ENCODE data around the gene DCAF17.

Gene DCAF17

GRCh38 chr2:171394164-171394740, 39.8 kb upstream of the DCAF17 start:
- no peak overlapping the region for H3K23ac ChIP-seq (ENCODE audit: low read length)
- no peak overlapping the region for H3K14ac ChIP-seq (ENCODE audit: low read length)
- H4K91ac ChIP-seq (ENCODE audit: low read depth, low read length) = no peak overlapping the region
- no peaks in the 10 kb centered on the region for H3K36me3 ChIP-seq (ENCODE audit: control insufficient read depth in 1 of 2, insufficient read depth in 2 of 2, low read length in 2 of 2)
- H3K4me2 ChIP-seq (ENCODE audit: low read length) = no peak overlapping the region
- no peak overlapping the region for H2AK5ac ChIP-seq (ENCODE audit: low read length)
- H2BK12ac ChIP-seq (ENCODE audit: low read length) = no peak overlapping the region
- no peak overlapping the region for H3K9ac ChIP-seq (ENCODE audit: low read length)
- no peak overlapping the region for H2BK120ac ChIP-seq (ENCODE audit: insufficient read depth, low read length, poor library complexity)
- H3K4me3 ChIP-seq (ENCODE audit: low read depth, low read length) = no peak overlapping the region
- no peak for DNase-seq
- no peak overlapping the region for H2AFZ ChIP-seq (ENCODE audit: insufficient read depth, low read length, poor library complexity)
- H3K4ac ChIP-seq (ENCODE audit: low read depth, low read length) = no peak overlapping the region
- H4K8ac ChIP-seq (ENCODE audit: low read depth, low read length) = no peak overlapping the region
- H3K9me3 ChIP-seq (ENCODE audit: insufficient read depth, low read depth, low read length) = no peaks in the 10 kb centered on the region
- H3K18ac ChIP-seq (ENCODE audit: low read length) = no peak overlapping the region
- no peaks in the 10 kb centered on the region for H3K27me3 ChIP-seq (ENCODE audit: insufficient read depth, low read length)
- no peak overlapping the region for H2BK5ac ChIP-seq (ENCODE audit: low read depth, low read length, poor library complexity)
- H3K79me1 ChIP-seq (ENCODE audit: low read length) = no peaks in the 10 kb centered on the region
- no peaks in the 10 kb centered on the region for H3K79me2 ChIP-seq (ENCODE audit: control insufficient read depth, insufficient read depth, low read length, poor library complexity)
- WGBS (ENCODE audit: extremely low coverage, insufficient coverage, insufficient read length) = no CpG with 5 or more reads among the region's 1 CpG
- H3K4me1 ChIP-seq (ENCODE audit: control insufficient read depth in 1 of 2, insufficient read depth in 2 of 2, low read length in 2 of 2) = no peaks in the 10 kb centered on the region
- no peak overlapping the region for H3K27ac ChIP-seq (ENCODE audit: low read depth, low read length)
- no peak overlapping the region for H4K12ac ChIP-seq (ENCODE audit: low read depth, low read length)

GRCh38 chr2:171399292-171399691, 34.7 kb upstream of the DCAF17 start:
- no peak overlapping the region for H2AK5ac ChIP-seq (ENCODE audit: low read length)
- H3K4me3 ChIP-seq (ENCODE audit: low read depth, low read length) = no peak overlapping the region
- no peaks in the 10 kb centered on the region for H3K79me1 ChIP-seq (ENCODE audit: low read length)
- peaks cover 0 to 2% of the 10 kb centered on the region in 2 experiments for H3K4me1 ChIP-seq (ENCODE audit: control insufficient read depth in 1 of 2, insufficient read depth in 2 of 2, low read length in 2 of 2)
- no peaks in the 10 kb centered on the region for H3K79me2 ChIP-seq (ENCODE audit: control insufficient read depth, insufficient read depth, low read length, poor library complexity)
- no peak overlapping the region for H3K4ac ChIP-seq (ENCODE audit: low read depth, low read length)
- no peak overlapping the region for H3K23ac ChIP-seq (ENCODE audit: low read length)
- DNase-seq = no peak
- H4K8ac ChIP-seq (ENCODE audit: low read depth, low read length) = no peak overlapping the region
- no peaks in the 10 kb centered on the region for H3K27me3 ChIP-seq (ENCODE audit: insufficient read depth, low read length)
- no peak overlapping the region for H3K14ac ChIP-seq (ENCODE audit: low read length)
- H2BK12ac ChIP-seq (ENCODE audit: low read length) = no peak overlapping the region
- no peak overlapping the region for H3K9ac ChIP-seq (ENCODE audit: low read length)
- H3K27ac ChIP-seq (ENCODE audit: low read depth, low read length) = no peak overlapping the region
- H3K18ac ChIP-seq (ENCODE audit: low read length) = no peak overlapping the region
- H2BK5ac ChIP-seq (ENCODE audit: low read depth, low read length, poor library complexity) = no peak overlapping the region
- no peak overlapping the region for H2BK120ac ChIP-seq (ENCODE audit: insufficient read depth, low read length, poor library complexity)
- H4K91ac ChIP-seq (ENCODE audit: low read depth, low read length) = no peak overlapping the region
- H3K9me3 ChIP-seq (ENCODE audit: insufficient read depth, low read depth, low read length) = no peaks in the 10 kb centered on the region
- no peaks in the 10 kb centered on the region for H3K36me3 ChIP-seq (ENCODE audit: control insufficient read depth in 1 of 2, insufficient read depth in 2 of 2, low read length in 2 of 2)
- no peak overlapping the region for H4K12ac ChIP-seq (ENCODE audit: low read depth, low read length)
- no peak overlapping the region for H3K4me2 ChIP-seq (ENCODE audit: low read length)
- no peak overlapping the region for H2AFZ ChIP-seq (ENCODE audit: insufficient read depth, low read length, poor library complexity)

- H3K27ac ChIP-seq (ENCODE audit: low read depth, low read length) = no peak overlapping the region
- H3K9me3 ChIP-seq (ENCODE audit: insufficient read depth, low read depth, low read length) = no peaks in the 10 kb centered on the region
- no peak overlapping the region for H2BK5ac ChIP-seq (ENCODE audit: low read depth, low read length, poor library complexity)
- no peak overlapping the region for H3K4me3 ChIP-seq (ENCODE audit: low read depth, low read length)
- H4K12ac ChIP-seq (ENCODE audit: low read depth, low read length) = no peak overlapping the region
- no peak overlapping the region for H2BK12ac ChIP-seq (ENCODE audit: low read length)
- H3K23ac ChIP-seq (ENCODE audit: low read length) = no peak overlapping the region
- H2AK5ac ChIP-seq (ENCODE audit: low read length) = no peak overlapping the region
- H3K79me2 ChIP-seq (ENCODE audit: control insufficient read depth, insufficient read depth, low read length, poor library complexity) = no peaks in the 10 kb centered on the region
- H3K36me3 ChIP-seq (ENCODE audit: control insufficient read depth in 1 of 2, insufficient read depth in 2 of 2, low read length in 2 of 2) = no peaks in the 10 kb centered on the region
- DNase-seq = no peak
- no CpG with 5 or more reads among the region's 3 CpGs for WGBS (ENCODE audit: extremely low coverage, insufficient coverage, insufficient read length)
- H4K8ac ChIP-seq (ENCODE audit: low read depth, low read length) = no peak overlapping the region
- H3K4ac ChIP-seq (ENCODE audit: low read depth, low read length) = no peak overlapping the region
- no peak overlapping the region for H2AFZ ChIP-seq (ENCODE audit: insufficient read depth, low read length, poor library complexity)
- H3K4me2 ChIP-seq (ENCODE audit: low read length) = no peak overlapping the region
- H3K4me1 ChIP-seq (ENCODE audit: control insufficient read depth in 1 of 2, insufficient read depth in 2 of 2, low read length in 2 of 2) = peaks cover 0 to 2% of the 10 kb centered on the region in 2 experiments
- no peaks in the 10 kb centered on the region for H3K79me1 ChIP-seq (ENCODE audit: low read length)
- no peak overlapping the region for H4K91ac ChIP-seq (ENCODE audit: low read depth, low read length)
- no peak overlapping the region for H2BK120ac ChIP-seq (ENCODE audit: insufficient read depth, low read length, poor library complexity)
- no peak overlapping the region for H3K9ac ChIP-seq (ENCODE audit: low read length)
- H3K14ac ChIP-seq (ENCODE audit: low read length) = no peak overlapping the region
- no peak overlapping the region for H3K18ac ChIP-seq (ENCODE audit: low read length)
- H3K27me3 ChIP-seq (ENCODE audit: insufficient read depth, low read length) = no peaks in the 10 kb centered on the region
Measured at GRCh38 chr2:171400395-171400794, 33.6 kb upstream of the DCAF17 start.

- Histone ChIP-seq H2BK12ac (ENCODE audit: low read length) (no peak overlapping the region), H3K36me3 (ENCODE audit: control insufficient read depth in 1 of 2, insufficient read depth in 2 of 2, low read length in 2 of 2) (no peaks in the 10 kb centered on the region), H3K9ac (ENCODE audit: low read length) (no peak overlapping the region), H3K14ac (ENCODE audit: low read length) (no peak overlapping the region), H4K91ac (ENCODE audit: low read depth, low read length) (no peak overlapping the region), H3K18ac (ENCODE audit: low read length) (no peak overlapping the region), H2AFZ (ENCODE audit: insufficient read depth, low read length, poor library complexity) (no peak overlapping the region), H3K79me1 (ENCODE audit: low read length) (no peaks in the 10 kb centered on the region), H2BK120ac (ENCODE audit: insufficient read depth, low read length, poor library complexity) (no peak overlapping the region), H4K12ac (ENCODE audit: low read depth, low read length) (no peak overlapping the region), H3K27ac (ENCODE audit: low read depth, low read length) (no peak overlapping the region), H3K4me2 (ENCODE audit: low read length) (no peak overlapping the region), H4K8ac (ENCODE audit: low read depth, low read length) (no peak overlapping the region), H3K79me2 (ENCODE audit: control insufficient read depth, insufficient read depth, low read length, poor library complexity) (no peaks in the 10 kb centered on the region), H3K4ac (ENCODE audit: low read depth, low read length) (no peak overlapping the region), H3K4me1 (ENCODE audit: control insufficient read depth in 1 of 2, insufficient read depth in 2 of 2, low read length in 2 of 2) (peaks cover 0 to 2% of the 10 kb centered on the region in 2 experiments), H3K27me3 (ENCODE audit: insufficient read depth, low read length) (no peaks in the 10 kb centered on the region), H3K9me3 (ENCODE audit: insufficient read depth, low read depth, low read length) (no peaks in the 10 kb centered on the region), H3K4me3 (ENCODE audit: low read depth, low read length) (no peak overlapping the region), H2BK5ac (ENCODE audit: low read depth, low read length, poor library complexity) (no peak overlapping the region), H3K23ac (ENCODE audit: low read length) (no peak overlapping the region), H2AK5ac (ENCODE audit: low read length) (no peak overlapping the region)
- no CpG with 5 or more reads among the region's 1 CpG for WGBS (ENCODE audit: extremely low coverage, insufficient coverage, insufficient read length)
- DNase-seq = no peak
Measured at GRCh38 chr2:171401947-171402346, 32.1 kb upstream of the DCAF17 start.

Data from trophoblast cell (in vitro differentiated cells and primary cell).